HG03280 (cell line): ENCODE data around the gene GABPB2.

Experiments
- ATAC-seq: cut with Tn5 transposase; IDR thresholded peaks from one replicate; pipeline ENCODE4 v1.9.1; 2021; ENCODE audit warnings: mild to moderate bottlenecking, moderate library complexity; ENCODE audit not compliant: unreplicated experiment

GABPB2 gene

GRCh38 chr1:151070474-151071276, at the start of gene GABPB2:
Gene GABPB2, plus strand, starts transcription at chr1:151070761. Its CDS starts 17,429 bp downstream, at chr1:151088190.
- peak; percentile 80 for ATAC-seq

- no peak for ATAC-seq
Measured at GRCh38 chr1:151024540-151025146, 45.9 kb upstream of the GABPB2 start.

DNA sequence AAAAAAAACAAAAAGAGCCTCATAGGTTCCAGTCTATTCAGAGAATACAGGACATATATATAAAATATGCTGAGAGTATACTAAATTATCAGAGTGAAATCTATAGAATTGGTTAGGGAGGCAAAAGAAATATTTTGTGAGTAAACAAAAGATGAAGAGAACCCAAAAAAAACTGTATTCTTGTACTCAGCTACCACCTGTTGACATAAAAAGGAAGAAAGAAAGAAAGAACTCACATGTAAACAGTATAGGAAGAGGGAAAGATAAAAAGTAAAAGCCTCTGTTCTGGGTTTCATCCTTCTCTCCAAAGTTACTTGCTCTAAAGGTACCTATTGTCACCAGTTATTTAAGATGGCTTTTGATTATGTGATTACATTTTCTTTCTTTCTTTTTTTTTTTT, 44.1 kb upstream of the GABPB2 start:
- ATAC-seq: no peak

DNA sequence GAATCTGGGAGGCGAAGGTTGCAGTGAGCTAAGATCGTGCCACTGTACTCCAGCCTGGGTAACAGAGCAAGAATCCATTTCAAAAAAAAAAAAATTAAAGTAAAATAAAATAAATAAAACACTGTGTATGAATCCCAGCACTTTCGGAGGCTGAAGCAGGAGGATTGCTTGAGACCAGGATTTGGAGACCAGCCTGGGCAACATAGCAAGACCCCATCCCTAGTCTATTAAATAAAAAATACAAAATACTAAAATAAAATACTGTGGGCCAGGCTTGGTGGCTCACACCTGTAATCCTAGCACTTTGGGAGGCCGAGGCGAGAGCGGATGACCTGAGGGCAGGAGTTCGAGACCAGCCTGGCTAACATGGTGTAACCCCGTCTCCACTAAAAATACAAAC, 38.4 kb upstream of the GABPB2 start:
- no peak for ATAC-seq

- no peak for ATAC-seq
Measured at GRCh38 chr1:151035167-151035566, 35.4 kb upstream of the GABPB2 start.

DNA sequence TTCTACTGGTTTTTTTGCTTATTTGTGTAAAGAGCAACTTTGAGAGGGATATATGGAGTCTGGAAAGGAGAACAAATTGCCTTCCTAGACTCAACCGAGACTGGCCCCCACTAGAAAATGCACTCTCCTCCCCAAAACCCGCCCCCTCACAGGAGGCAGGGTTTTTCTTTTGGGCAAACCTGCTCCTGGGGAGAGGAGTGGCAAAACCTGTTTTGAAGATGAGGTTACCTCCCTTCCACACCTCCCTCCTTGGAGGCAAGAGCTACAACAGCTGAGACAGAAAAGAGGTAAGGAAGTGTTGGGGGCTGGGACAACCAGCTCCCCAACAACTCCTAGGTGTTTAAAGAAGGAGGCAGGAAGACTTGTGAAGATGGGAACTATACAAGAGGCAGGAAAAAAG, 34.2 kb upstream of the GABPB2 start, which contains the start of gene BNIPL:
BNIPL (plus strand) TSS at position 231 of the 400 bp plus-strand sequence; CDS start at position 371, 140 bp downstream.
- ATAC-seq: no peak

DNA sequence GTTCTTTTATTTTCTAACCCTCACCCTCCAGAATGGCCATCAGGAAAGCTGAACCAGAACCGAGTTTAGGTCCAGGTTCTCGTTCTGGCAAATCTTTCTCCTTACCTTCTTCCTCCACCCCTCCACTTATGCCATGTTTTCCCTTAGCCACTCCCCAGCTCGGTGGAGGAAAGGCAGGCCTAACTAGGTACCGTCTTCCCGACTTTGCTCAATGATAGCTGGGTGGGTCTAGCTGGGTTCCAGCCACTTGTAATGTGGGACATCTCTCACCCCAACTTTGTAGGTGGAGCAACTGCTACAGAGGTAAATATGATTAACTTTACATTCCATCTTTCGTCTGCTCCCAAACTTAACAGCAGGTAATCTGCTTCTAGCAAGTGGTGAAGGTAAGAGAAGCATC, 33.5 kb upstream of the GABPB2 start:
- no peak for ATAC-seq

- no peak for ATAC-seq
Measured at GRCh38 chr1:151039521-151039920, 31.0 kb upstream of the GABPB2 start.

- ATAC-seq: no peak
Measured at GRCh38 chr1:151043163-151043562, 27.4 kb upstream of the GABPB2 start.

DNA sequence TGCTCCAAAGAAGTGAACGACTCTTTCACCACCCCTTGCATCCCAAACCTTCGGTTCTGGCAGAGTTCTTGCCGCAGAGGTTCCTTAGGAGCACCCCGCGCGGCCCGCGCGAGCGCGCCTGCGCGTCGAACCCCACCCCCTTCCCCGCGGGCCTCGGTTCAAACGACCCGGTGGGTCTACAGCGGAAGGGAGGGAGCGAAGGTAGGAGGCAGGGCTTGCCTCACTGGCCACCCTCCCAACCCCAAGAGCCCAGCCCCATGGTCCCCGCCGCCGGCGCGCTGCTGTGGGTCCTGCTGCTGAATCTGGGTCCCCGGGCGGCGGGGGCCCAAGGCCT, 23.0 kb upstream of the GABPB2 start, which contains the start of gene C1orf56:
C1orf56 (plus strand) TSS at position 161 of the 334 bp plus-strand sequence; CDS start at position 258, 97 bp downstream.
- ATAC-seq: peak; percentile 56

DNA sequence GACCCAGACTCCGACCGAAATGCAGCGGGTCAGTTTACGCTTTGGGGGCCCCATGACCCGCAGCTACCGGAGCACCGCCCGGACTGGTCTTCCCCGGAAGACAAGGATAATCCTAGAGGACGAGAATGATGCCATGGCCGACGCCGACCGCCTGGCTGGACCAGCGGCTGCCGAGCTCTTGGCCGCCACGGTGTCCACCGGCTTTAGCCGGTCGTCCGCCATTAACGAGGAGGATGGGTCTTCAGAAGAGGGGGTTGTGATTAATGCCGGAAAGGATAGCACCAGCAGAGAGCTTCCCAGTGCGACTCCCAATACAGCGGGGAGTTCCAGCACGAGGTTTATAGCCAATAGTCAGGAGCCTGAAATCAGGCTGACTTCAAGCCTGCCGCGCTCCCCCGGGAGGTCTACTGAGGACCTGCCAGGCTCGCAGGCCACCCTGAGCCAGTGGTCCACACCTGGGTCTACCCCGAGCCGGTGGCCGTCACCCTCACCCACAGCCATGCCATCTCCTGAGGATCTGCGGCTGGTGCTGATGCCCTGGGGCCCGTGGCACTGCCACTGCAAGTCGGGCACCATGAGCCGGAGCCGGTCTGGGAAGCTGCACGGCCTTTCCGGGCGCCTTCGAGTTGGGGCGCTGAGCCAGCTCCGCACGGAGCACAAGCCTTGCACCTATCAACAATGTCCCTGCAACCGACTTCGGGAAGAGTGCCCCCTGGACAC, 22.5 kb upstream of the GABPB2 start:
- ATAC-seq: peak; percentile 50

DNA sequence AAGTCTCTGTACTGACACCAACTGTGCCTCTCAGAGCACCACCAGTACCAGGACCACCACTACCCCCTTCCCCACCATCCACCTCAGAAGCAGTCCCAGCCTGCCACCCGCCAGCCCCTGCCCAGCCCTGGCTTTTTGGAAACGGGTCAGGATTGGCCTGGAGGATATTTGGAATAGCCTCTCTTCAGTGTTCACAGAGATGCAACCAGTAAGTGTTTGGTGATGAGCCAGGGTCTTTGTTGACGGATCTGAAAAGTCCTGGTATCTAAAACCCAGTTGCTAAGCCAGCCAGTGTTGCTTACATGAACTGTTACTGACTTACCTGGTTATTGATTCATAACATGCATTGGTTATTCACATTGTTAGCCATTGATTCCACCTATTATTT, 21.9 kb upstream of the GABPB2 start:
- ATAC-seq: no peak

- ATAC-seq: no peak
Measured at GRCh38 chr1:151049458-151049857, 21.1 kb upstream of the GABPB2 start.

DNA sequence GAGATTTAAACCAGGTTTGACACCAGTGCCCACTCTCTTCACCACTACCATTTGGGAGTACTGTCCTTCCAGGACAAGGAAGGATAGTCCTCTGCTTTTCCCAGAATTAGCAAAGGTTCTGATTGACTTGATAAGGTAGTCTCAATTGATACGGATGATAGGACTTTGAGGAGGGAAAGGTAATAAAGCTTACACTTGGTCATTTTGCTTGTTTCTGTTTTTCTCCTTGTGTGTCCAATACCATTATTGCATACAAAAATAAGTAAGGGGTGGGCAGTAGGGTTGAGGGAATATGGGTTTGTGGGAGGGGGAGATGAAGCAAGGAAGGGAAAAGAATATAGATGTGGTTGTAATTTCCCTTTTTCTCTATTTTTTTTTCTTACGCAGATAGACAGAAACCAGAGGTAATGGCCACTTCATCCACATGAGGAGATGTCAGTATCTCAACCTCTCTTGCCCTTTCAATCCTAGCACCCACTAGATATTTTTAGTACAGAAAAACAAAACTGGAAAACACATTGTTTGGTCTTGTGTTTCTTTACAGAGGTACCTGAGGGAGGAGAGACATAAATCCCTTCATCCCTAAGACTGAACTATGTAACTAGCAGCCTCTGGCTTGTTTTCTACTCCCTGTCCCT, 20.4 kb upstream of the GABPB2 start:
- no peak for ATAC-seq

GRCh38 chr1:151051356-151052009, 19.1 kb upstream of the GABPB2 start:
- no peak for ATAC-seq

GRCh38 chr1:151054971-151055547, 15.5 kb upstream of the GABPB2 start:
- no peak for ATAC-seq

DNA sequence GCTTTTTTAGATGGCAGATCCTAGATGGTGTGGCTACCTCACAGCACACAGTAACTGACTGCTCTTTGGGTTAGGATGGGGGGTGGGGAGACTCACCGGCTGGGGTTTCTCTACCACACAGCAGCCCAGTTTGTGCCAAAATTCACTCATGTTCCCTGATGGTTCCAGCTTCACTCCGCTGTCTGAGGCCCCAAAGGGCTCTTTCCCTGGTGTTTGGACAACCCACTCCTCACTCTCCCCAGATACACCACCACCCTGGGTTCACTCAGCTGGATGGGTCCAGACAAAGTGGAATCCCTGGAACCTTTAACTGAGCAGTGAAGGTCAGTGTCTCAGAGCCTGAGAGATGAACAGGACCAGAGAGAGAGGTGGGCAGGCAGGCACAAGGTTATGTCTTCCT, 15.0 kb upstream of the GABPB2 start:
- ATAC-seq: no peak

DNA sequence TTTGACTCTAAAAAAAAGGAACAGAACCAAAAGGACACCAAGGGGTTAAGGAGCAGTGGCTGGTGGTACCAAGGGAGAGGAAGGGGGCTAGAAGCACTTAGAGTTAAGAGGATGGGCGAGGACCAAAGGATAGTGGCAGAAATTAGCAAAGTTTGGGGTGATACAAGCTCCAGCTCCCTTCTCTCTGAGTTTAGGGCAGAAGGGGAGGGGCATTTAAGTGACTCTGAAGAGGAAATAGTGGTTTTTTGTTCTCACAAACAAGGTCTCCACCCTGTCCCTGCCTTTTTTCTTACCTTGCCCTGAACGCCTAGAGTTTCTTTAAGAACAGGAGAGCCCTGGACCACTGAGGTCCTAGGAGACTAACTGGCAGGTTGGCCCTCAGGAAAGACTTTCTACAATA, 14.4 kb upstream of the GABPB2 start:
- no peak for ATAC-seq

DNA sequence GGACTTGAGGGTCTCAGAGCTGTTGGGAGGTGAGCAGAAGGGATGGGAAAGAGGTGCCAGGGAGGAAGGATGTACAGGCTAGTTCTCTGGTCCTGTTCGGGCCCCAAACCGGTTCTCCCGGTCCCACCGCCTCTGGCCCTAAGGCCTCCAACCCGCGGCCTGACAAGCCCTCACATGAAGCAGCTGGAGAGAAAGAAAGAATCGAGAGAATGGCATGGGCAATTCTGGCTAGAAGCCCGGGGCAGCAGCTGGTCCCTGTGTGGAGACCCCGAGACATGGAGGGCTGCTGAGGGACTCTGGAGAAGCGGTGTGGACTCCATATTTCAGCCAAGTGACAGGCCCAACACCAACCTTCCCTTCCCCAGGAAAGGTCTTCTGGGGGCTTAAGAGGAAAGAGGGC, 11.9 kb upstream of the GABPB2 start:
- no peak for ATAC-seq
